Measurements from ENCODE around the gene GATAD2A.

Gene GATAD2A

GRCh38 chr19:19513682-19514081 is 108.2 kb downstream of the GATAD2A start:
- no peak for DNase-seq (ENCODE audit: low spot score)

- DNase-seq (ENCODE audit: low spot score), result peak; percentile 61
These were observed 108.8 kb downstream of the GATAD2A start for GRCh38 chr19:19514215-19514657.

- DNase-seq (ENCODE audit: low spot score), result no peak
These were observed 109.6 kb downstream of the GATAD2A start, which contains the start of gene TSSK6 for GRCh38 chr19:19514881-19515641. TSS of gene TSSK6 (minus strand) at chr19:19515548. CDS start at chr19:19515427, 121 bp downstream.

DNA sequence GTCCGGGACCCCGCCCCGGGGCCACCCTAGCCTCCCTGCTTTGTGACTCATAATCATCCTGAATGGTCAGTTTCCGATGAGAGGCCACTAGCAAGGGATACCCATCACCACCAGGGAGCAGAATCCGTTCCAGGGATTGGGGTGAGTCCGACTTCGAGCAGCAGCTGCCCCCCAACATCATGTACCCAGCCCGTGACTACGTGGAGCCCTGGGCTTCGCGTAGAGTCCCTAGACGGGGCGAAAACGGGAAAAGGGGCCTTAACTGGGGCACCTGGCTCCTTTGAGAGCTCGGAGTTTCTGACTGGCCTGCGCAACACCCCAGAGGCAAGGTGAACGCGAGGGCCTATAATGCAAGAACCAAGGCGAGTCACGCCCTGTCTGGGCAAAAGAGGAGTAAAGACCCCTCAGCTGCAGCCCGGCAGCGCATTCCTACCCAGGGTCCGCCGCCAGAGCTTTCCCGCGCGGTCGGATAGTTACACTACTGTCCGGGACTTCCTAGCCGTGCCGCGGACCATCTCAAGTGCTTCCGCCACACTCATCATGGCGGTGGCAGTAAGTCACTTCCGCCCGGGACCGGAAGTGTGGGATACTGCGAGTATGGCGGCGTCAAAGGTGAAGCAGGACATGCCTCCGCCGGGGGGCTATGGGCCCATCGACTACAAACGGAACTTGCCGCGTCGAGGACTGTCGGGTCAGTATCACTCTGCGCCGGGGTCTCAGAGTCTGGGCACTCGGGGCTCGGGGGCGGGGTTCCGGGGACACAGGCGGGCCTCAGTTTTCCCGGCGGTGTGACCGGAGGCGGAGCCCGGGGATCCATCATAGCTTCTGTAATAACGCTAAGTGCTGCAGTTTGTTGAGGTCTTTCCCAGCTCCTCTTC is 110.4 kb downstream of the GATAD2A start, which contains the start of gene NDUFA13:
Gene NDUFA13 (plus strand): TSS at position 584 of the 878 bp plus-strand sequence. CDS start 14 bp downstream, at position 598.
- peak; percentile 93 for DNase-seq (ENCODE audit: low spot score)

DNA sequence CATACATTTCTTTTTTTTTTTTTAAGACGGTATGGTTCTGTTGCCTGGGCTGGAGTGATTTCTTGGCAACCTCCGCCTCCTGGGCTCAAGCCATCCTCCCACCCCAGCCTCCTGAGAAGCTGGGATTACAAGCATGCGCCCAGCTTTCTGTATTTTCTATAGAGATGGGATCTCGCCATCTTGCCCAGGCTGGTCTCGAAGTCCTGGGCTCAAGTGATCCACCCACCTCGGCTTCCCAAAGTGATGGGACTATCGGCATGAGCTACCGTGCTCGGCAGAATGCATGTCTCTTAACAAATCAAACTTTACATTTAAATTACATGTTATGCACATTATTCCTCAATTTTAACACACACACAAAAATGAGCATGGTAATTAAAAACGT is 111.8 kb downstream of the GATAD2A start:
- DNase-seq (ENCODE audit: low spot score), result no peak

DNA sequence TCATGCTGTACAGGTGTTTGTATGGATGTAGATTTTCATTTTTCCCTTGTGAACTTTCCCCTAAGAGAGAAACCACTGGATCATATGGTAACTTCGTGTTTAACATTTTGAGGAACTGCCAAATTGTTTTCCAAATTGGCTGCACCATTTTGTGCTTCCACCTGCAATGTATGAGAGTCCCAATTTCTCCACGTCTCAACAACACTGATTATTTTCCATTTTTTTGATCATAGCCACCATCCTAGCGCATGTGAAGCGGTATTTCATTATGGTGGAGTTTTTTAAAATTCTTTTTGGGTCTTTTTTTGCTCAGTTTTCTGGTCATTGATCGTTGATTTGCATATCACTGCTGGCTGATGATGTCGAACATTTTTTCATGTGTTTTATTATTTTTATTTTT is 115.5 kb downstream of the GATAD2A start:
- DNase-seq (ENCODE audit: low spot score), result no peak

DNA sequence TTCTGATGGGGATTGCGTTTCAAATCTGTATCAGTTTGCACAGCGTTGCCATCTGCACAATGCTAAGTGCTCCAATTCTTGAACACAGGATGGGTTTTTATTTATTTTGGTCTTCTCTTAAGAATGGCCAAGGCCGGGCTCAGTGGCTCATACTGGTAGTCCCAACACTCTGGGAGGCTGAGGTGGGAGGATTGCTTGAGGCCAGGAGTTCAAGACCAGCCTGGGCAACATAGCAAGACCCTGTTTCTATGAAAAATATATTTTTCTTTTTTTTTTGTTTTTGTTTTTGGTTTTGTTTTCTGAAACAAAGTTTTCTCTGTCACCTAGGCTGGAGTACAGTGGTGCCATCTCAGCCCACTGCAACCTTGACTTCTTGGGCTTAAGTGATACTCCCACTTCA is 117.7 kb downstream of the GATAD2A start:
- no peak for DNase-seq (ENCODE audit: low spot score)

DNA sequence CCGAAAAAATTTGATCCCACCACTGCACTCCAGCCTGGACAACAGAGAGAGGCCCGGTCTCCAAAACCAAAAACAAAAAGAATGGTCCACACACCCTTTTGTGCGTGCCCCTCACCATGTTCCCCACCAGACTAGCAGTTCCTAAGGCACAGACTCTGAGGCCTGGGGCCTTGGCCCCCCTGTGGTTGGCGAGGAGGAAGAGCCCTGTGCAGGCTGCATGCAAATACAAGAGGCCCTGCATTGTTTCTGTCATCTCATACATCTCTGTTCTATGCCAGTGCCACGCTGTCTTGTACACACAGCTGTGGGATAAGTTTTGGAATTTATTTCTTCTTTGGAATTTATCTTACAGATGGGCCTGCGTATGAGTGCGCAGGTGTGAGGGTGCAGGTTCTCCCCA is 118.6 kb downstream of the GATAD2A start:
- DNase-seq (ENCODE audit: low spot score), result no peak

- DNase-seq (ENCODE audit: low spot score), result no peak
These were observed 120.3 kb downstream of the GATAD2A start for GRCh38 chr19:19525611-19526380.

- DNase-seq (ENCODE audit: low spot score), result no peak
These were observed 121.3 kb downstream of the GATAD2A start for GRCh38 chr19:19526581-19527370.

DNA sequence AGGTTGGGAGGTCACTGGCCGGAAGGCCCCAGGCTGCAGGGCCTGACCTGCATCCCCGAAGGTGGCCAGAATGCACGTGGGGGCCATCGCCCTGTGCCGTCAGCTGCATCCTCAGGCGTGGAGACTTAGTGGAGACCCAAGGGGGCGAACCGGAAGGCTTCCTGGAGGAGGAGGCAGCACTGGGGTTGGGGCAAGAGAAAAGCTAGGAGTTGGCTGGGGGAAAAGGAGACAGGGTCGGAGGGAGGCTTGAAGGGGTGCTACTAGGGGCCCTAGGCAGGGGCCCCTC is 121.8 kb downstream of the GATAD2A start:
- no peak for DNase-seq (ENCODE audit: low spot score)

GRCh38 chr19:19527674-19528625 is 122.5 kb downstream of the GATAD2A start:
- DNase-seq (ENCODE audit: low spot score), result no peak

- DNase-seq (ENCODE audit: low spot score), result peak; percentile 78
These were observed 123.4 kb downstream of the GATAD2A start, which contains the start of gene YJEFN3 for GRCh38 chr19:19528721-19529490. TSS of gene YJEFN3 (plus strand) at chr19:19528911. CDS start at chr19:19528933, 22 bp downstream.

DNA sequence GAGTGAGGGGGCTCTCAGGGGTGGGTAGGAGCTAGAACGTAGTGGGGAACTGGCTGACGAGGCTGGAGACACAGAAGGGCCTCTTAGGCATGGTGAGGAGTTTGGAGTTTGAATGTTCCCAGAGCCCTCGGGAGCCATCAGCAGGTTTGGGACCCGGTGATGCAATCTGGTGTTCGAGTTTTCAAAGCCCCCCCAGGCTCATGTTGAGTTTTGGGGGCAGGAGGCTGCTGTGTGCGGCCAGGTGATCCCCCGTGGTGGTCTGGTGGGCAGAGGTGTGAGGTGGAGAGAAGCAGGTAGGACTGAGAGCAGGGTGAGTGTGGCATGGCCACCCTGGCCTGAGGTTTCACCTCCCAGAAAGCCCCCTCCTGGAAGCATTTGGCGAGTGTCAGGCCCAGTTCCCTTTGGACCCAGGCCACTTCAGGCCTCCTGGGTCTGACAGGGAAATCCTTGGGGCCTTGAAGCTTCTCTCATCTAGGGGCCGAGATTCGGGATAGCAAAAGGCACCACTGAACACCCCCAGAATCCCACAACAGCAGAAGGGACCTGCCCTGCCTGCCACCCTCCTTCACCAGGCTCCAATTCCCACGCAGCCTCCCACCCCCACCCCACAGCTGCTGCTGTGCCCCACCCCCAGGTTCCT is 124.4 kb downstream of the GATAD2A start:
- DNase-seq (ENCODE audit: low spot score), result no peak

DNA sequence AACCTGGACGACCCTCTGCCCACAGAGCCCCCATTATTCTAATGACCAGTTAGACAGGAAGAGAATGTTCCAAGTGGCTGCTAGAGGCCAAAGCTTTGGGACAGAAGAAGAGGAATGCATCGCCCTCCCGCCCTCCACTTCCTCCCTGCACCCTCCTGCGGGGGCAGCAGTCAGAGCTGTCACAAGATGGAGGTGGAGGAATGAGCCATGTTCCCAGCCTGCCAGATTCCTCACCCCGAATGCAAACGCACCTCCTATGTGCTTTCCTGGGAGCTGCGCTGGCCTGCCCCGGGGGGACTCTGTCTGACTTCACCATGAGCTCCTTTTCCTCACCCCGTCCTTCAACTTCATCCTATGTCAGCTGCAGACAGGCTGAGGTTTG is 124.9 kb downstream of the GATAD2A start:
- DNase-seq (ENCODE audit: low spot score), result no peak

DNA sequence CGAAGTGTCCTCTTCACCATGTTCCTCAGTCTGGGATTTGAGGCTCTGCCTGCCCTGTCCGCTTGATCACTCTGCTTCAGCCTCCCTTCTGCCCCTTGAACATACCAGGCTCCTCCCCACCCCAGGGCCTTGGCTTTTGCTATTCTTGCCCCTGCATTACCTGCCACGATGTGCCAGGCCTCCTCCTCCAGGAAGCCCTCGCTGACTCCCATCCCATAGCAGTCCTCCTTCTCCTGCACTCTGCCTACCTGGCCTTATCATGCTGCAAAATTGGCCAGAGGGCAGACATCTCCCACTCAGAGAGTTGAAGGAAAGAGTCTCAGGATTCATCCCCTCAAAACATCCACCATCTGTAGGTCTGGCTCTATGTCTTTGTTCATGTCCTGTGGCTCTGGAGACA is 125.4 kb downstream of the GATAD2A start:
- no peak for DNase-seq (ENCODE audit: low spot score)

GRCh38 chr19:19531951-19532805 is 126.7 kb downstream of the GATAD2A start:
- peak; percentile 83 for DNase-seq (ENCODE audit: low spot score)

Data from AG08395 (cell line).